ENCODE data around the gene RALB. TPM values are rescaled to one million over a fixed set of nuclear protein-coding genes. Genes with fewer than 3 reads are reported as not detected.

RALB gene
- total and polyA plus RNA-seq, 2 experiments from 2014 or later = 15.2 to 17.4 TPM

DNA sequence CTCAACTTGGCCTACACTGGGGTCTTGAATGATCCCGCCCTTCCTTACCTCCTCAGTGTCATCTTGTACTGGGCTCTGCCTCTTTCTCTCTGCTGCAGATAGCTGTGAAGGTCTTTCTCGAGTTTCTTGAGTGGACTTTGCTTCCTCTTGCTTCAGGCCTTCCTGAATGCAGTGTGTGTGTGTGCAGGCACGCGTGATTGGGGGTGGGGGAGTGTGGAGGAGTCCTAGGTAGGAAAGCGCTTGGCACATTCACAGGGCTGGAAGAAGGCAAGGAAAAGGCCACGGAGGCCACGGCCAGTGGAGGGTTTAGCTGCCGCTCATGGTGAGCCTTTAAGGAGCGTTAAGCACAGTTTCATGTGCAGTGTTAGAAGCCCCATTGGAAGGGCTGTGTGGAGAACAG, 5.5 kb downstream of the RALB start:
- Histone ChIP-seq H2AFZ (no peak overlapping the region), H3F3A (replicated peaks; ENCODE audit: low read depth) (peaks cover 12% of the 10 kb centered on the region; the same call in 1 of the 2 replicates), H3K4me1 (ENCODE audit: insufficient read depth) (peaks cover 8% of the 10 kb centered on the region), H3K9me2 (ENCODE audit: insufficient read depth) (peaks cover 6% of the 10 kb centered on the region; the same call in 1 of the 2 replicates), H3K27ac (ENCODE audit: low read depth) (no peak overlapping the region), H3K79me2 (replicated peaks; ENCODE audit: insufficient read depth) (peaks cover 12% of the 10 kb centered on the region; the same call in 1 of the 2 replicates), H3K4me2 (no peak overlapping the region), H3K4me3 (no peak overlapping the region), H3K36me3 (ENCODE audit: insufficient read depth) (no peaks in the 10 kb centered on the region), H4K20me1 (replicated peaks; ENCODE audit: insufficient read depth) (peaks cover 4% of the 10 kb centered on the region), H3K27me3 (ENCODE audit: insufficient read depth) (peaks cover 23% of the 10 kb centered on the region)
- no peak for DNase-seq (ENCODE audit: low spot score)
- Mint-ChIP-seq H3K4me1 (peaks cover 18% of the 10 kb centered on the region; the same call in 2 of the 3 replicates), H3K36me3 (ENCODE audit: low read depth) (peaks cover 11% of the 10 kb centered on the region), H3K27ac (no peak overlapping the region), H3K27me3 (ENCODE audit: insufficient read depth, low read depth, poor library complexity) (peaks cover 18% of the 10 kb centered on the region), H3K9me3 (peaks cover 7% of the 10 kb centered on the region; the same call in 2 of the 3 replicates), H3K4me3 (no peak overlapping the region)
- no peak for ATAC-seq
- no peak for TF ChIP-seq POLR2AphosphoS5 (IDR thresholded peaks at IDR 0.05; ENCODE audit: low read depth)
- TF ChIP-seq ZNF331 (CRISPR knock-in tag; IDR thresholded peaks at IDR 0.05; ENCODE audit: low read depth) = no peak
- TF ChIP-seq EZH2phosphoT487 (IDR thresholded peaks at IDR 0.05; ENCODE audit: unreplicated experiment) = no peak
- no peak for TF ChIP-seq NANOG (IDR thresholded peaks at IDR 0.05; ENCODE audit: borderline replicate concordance)
- TF ChIP-seq, protein P1, sequence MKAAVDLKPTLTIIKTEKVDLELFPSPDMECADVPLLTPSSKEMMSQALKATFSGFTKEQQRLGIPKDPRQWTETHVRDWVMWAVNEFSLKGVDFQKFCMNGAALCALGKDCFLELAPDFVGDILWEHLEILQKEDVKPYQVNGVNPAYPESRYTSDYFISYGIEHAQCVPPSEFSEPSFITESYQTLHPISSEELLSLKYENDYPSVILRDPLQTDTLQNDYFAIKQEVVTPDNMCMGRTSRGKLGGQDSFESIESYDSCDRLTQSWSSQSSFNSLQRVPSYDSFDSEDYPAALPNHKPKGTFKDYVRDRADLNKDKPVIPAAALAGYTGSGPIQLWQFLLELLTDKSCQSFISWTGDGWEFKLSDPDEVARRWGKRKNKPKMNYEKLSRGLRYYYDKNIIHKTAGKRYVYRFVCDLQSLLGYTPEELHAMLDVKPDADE (IDR thresholded peaks at IDR 0.05) = no peak
- no peak for TF ChIP-seq CREB1 (CRISPR knock-in tag; IDR thresholded peaks at IDR 0.05; ENCODE audit: low read depth)
- TF ChIP-seq ZNF114 (CRISPR knock-in tag; IDR thresholded peaks at IDR 0.05) = no peak
- no peak for TF ChIP-seq STAT1 (IDR thresholded peaks at IDR 0.05; ENCODE audit: unreplicated experiment)
- TF ChIP-seq EZH2 (IDR thresholded peaks at IDR 0.05; ENCODE audit: low read depth, unreplicated experiment) = no peak
- TF ChIP-seq, protein P2, sequence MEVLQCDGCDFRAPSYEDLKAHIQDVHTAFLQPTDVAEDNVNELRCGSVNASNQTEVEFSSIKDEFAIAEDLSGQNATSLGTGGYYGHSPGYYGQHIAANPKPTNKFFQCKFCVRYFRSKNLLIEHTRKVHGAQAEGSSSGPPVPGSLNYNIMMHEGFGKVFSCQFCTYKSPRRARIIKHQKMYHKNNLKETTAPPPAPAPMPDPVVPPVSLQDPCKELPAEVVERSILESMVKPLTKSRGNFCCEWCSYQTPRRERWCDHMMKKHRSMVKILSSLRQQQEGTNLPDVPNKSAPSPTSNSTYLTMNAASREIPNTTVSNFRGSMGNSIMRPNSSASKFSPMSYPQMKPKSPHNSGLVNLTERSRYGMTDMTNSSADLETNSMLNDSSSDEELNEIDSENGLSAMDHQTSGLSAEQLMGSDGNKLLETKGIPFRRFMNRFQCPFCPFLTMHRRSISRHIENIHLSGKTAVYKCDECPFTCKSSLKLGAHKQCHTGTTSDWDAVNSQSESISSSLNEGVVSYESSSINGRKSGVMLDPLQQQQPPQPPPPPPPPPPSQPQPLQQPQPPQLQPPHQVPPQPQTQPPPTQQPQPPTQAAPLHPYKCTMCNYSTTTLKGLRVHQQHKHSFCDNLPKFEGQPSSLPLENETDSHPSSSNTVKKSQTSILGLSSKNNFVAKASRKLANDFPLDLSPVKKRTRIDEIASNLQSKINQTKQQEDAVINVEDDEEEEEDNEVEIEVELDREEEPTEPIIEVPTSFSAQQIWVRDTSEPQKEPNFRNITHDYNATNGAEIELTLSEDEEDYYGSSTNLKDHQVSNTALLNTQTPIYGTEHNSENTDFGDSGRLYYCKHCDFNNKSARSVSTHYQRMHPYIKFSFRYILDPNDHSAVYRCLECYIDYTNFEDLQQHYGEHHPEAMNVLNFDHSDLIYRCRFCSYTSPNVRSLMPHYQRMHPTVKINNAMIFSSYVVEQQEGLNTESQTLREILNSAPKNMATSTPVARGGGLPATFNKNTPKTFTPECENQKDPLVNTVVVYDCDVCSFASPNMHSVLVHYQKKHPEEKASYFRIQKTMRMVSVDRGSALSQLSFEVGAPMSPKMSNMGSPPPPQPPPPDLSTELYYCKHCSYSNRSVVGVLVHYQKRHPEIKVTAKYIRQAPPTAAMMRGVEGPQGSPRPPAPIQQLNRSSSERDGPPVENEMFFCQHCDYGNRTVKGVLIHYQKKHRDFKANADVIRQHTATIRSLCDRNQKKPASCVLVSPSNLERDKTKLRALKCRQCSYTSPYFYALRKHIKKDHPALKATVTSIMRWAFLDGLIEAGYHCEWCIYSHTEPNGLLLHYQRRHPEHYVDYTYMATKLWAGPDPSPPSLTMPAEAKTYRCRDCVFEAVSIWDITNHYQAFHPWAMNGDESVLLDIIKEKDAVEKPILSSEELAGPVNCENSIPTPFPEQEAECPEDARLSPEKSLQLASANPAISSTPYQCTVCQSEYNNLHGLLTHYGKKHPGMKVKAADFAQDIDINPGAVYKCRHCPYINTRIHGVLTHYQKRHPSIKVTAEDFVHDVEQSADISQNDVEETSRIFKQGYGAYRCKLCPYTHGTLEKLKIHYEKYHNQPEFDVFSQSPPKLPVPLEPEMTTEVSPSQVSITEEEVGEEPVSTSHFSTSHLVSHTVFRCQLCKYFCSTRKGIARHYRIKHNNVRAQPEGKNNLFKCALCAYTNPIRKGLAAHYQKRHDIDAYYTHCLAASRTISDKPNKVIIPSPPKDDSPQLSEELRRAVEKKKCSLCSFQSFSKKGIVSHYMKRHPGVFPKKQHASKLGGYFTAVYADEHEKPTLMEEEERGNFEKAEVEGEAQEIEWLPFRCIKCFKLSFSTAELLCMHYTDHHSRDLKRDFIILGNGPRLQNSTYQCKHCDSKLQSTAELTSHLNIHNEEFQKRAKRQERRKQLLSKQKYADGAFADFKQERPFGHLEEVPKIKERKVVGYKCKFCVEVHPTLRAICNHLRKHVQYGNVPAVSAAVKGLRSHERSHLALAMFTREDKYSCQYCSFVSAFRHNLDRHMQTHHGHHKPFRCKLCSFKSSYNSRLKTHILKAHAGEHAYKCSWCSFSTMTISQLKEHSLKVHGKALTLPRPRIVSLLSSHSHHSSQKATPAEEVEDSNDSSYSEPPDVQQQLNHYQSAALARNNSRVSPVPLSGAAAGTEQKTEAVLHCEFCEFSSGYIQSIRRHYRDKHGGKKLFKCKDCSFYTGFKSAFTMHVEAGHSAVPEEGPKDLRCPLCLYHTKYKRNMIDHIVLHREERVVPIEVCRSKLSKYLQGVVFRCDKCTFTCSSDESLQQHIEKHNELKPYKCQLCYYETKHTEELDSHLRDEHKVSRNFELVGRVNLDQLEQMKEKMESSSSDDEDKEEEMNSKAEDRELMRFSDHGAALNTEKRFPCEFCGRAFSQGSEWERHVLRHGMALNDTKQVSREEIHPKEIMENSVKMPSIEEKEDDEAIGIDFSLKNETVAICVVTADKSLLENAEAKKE (CRISPR knock-in tag; IDR thresholded peaks at IDR 0.05) = no peak
- TF ChIP-seq JUNB (IDR thresholded peaks at IDR 0.05; ENCODE audit: unreplicated experiment) = no peak
- TF ChIP-seq, protein P3, sequence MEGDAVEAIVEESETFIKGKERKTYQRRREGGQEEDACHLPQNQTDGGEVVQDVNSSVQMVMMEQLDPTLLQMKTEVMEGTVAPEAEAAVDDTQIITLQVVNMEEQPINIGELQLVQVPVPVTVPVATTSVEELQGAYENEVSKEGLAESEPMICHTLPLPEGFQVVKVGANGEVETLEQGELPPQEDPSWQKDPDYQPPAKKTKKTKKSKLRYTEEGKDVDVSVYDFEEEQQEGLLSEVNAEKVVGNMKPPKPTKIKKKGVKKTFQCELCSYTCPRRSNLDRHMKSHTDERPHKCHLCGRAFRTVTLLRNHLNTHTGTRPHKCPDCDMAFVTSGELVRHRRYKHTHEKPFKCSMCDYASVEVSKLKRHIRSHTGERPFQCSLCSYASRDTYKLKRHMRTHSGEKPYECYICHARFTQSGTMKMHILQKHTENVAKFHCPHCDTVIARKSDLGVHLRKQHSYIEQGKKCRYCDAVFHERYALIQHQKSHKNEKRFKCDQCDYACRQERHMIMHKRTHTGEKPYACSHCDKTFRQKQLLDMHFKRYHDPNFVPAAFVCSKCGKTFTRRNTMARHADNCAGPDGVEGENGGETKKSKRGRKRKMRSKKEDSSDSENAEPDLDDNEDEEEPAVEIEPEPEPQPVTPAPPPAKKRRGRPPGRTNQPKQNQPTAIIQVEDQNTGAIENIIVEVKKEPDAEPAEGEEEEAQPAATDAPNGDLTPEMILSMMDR (conservative IDR thresholded peaks at IDR 0.05; ENCODE audit: low read depth in 2 of 2) = no peak
- TF ChIP-seq, protein P4, sequence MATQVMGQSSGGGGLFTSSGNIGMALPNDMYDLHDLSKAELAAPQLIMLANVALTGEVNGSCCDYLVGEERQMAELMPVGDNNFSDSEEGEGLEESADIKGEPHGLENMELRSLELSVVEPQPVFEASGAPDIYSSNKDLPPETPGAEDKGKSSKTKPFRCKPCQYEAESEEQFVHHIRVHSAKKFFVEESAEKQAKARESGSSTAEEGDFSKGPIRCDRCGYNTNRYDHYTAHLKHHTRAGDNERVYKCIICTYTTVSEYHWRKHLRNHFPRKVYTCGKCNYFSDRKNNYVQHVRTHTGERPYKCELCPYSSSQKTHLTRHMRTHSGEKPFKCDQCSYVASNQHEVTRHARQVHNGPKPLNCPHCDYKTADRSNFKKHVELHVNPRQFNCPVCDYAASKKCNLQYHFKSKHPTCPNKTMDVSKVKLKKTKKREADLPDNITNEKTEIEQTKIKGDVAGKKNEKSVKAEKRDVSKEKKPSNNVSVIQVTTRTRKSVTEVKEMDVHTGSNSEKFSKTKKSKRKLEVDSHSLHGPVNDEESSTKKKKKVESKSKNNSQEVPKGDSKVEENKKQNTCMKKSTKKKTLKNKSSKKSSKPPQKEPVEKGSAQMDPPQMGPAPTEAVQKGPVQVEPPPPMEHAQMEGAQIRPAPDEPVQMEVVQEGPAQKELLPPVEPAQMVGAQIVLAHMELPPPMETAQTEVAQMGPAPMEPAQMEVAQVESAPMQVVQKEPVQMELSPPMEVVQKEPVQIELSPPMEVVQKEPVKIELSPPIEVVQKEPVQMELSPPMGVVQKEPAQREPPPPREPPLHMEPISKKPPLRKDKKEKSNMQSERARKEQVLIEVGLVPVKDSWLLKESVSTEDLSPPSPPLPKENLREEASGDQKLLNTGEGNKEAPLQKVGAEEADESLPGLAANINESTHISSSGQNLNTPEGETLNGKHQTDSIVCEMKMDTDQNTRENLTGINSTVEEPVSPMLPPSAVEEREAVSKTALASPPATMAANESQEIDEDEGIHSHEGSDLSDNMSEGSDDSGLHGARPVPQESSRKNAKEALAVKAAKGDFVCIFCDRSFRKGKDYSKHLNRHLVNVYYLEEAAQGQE (IDR thresholded peaks at IDR 0.05; ENCODE audit: unreplicated experiment) = no peak

All from GM23338 (cell line).